ENCODE measurements around the gene MUC22. TPM values are rescaled to one million over a fixed set of nuclear protein-coding genes. Genes with fewer than 3 reads are reported as not detected.

The MUC22 gene
- total RNA-seq, 4 donors from 2014 or later, result 0.05 to 0.36 (median 0.18) TPM

DNA sequence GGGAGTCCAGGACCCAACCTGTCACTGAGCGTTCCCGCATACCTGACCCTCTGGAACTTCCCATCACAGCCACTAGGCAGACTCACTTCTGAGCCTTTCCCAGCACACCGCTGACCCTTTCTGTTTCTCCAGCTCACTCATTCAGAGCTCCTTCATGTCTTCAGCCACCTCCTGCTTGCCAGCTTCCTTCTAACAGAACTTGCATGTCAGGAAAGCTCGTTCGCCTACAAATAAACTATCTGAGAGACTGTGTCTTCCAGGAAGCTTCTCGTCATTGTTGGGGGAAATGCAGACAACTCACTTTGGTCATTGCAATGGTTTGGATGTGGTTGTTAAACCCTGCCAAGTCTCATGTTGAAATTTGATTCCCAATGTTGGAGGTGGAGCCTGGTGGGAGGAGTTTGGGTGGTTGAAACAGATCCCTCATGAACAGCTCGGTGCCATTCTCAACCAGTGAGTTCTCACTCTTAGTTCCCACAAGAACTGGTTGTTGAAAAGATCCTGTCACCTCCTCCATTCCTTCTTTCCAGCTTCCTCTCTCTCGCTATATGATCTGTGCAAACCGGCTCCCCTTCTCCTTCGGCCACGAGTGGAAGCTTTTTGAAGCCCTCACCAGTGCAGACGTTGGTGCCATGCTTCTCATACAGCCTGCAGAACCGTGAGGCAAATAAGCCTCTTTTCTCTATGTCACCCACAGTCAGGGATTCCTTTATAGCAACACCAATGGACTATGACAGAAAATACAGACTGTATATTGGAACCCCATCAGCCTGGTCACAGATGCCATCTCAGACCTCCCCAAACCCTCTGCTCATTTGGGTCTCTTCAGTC, 28.1 kb upstream of the MUC22 start:
- no peak for TF ChIP-seq POLR2A (IDR thresholded peaks at IDR 0.05)
- TF ChIP-seq, protein P1, sequence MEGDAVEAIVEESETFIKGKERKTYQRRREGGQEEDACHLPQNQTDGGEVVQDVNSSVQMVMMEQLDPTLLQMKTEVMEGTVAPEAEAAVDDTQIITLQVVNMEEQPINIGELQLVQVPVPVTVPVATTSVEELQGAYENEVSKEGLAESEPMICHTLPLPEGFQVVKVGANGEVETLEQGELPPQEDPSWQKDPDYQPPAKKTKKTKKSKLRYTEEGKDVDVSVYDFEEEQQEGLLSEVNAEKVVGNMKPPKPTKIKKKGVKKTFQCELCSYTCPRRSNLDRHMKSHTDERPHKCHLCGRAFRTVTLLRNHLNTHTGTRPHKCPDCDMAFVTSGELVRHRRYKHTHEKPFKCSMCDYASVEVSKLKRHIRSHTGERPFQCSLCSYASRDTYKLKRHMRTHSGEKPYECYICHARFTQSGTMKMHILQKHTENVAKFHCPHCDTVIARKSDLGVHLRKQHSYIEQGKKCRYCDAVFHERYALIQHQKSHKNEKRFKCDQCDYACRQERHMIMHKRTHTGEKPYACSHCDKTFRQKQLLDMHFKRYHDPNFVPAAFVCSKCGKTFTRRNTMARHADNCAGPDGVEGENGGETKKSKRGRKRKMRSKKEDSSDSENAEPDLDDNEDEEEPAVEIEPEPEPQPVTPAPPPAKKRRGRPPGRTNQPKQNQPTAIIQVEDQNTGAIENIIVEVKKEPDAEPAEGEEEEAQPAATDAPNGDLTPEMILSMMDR (IDR thresholded peaks at IDR 0.05 in 4 of 5, conservative IDR thresholded peaks at IDR 0.05 in 1 of 5), result peak in 2 of 5 experiments; percentile 9 to 15
- Histone ChIP-seq H3K27ac (peak overlapping the region; percentile 30 to 74 (median 45)), H3K4me3 (peak overlapping the region in 2 of 4 donors; percentile 12 to 27), H3K9me3 (no peaks in the 10 kb centered on the region), H3K27me3 (no peaks in the 10 kb centered on the region), H3K36me3 (no peaks in the 10 kb centered on the region), H3K4me1 (peaks cover 5 to 9% of the 10 kb centered on the region in 2 donors)
- in situ Hi-C loops (cut with MboI; ENCODE audit: low sequenced_read_pairs in 4 of 4), result no loop called here
- intact Hi-C loops (cut with DNase I; ENCODE audit: low total_unique reads), result no loop called here
- ATAC-seq (peak; percentile 87 to 90), DNase-seq (peak in 1 of 2 donors; percentile 57)

DNA sequence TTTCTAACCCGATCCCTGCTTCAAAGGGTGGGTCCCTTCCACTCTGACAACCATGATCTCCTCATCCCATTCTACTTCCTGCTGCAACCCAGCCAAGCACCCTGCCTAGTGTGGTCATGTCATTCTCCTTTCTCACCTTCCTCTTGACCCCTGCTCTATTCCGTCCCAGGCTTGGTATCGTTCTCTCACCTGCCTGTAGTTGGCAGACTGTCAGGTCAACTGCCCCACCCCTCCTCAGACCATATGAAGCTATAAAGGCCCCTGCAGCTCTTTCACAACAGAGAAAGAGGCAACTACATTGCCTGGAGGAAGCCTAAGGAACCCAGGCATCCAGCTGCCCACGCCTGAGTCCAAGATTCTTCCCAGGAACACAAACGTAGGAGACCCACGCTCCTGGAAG, 26.8 kb upstream of the MUC22 start, which contains the start of gene MUC21:
MUC21 (plus strand) TSS at position 280 of the 400 bp plus-strand sequence. CDS start 241 bp downstream, outside the sequence.
- H3K9me3 ChIP-seq, result no peaks in the 10 kb centered on the region
- H3K36me3 ChIP-seq, result no peaks in the 10 kb centered on the region
- peaks cover 5 to 9% of the 10 kb centered on the region in 2 donors for H3K4me1 ChIP-seq
- H3K4me3 ChIP-seq, result peak within 1 kb of the TSS in 1 of 4 donors; percentile 27
- H3K27ac ChIP-seq, result peak within 1 kb of the TSS in 3 of 4 donors; percentile 42 to 74 (median 48)
- ATAC-seq, result no peak
- H3K27me3 ChIP-seq, result no peaks in the 10 kb centered on the region
- in situ Hi-C loops (cut with MboI; ENCODE audit: low sequenced_read_pairs in 4 of 4), result no loop called here
- intact Hi-C loops (cut with DNase I; ENCODE audit: low total_unique reads), result no loop called here
- no peak for DNase-seq
- TF ChIP-seq POLR2A (IDR thresholded peaks at IDR 0.05), result no peak
- TF ChIP-seq, protein P1 (IDR thresholded peaks at IDR 0.05 in 4 of 5, conservative IDR thresholded peaks at IDR 0.05 in 1 of 5), result no peak

DNA sequence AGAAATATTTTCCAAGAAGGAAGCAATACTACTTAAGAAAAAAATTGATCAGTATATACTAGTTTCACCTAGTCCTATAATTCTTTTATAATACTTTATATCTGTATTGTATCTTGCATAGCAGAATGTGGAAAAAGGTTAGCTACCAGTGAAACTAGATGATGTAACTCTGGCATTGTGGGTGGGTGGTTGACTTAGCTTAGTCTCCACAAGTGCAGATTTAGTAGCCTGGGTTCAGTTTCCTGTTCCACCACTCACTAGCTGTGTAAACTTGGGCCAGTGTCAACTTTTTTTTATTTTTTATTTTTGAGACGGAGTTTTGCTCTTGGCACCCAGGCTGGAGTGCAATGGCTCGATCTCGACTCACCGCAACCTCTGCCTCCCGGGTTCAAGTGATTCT, 24.8 kb upstream of the MUC22 start:
- intact Hi-C loops (cut with DNase I; ENCODE audit: low total_unique reads), result no loop called here
- no peaks in the 10 kb centered on the region for H3K9me3 ChIP-seq
- H3K4me1 ChIP-seq, result peaks cover 5 to 9% of the 10 kb centered on the region in 2 donors
- no peaks in the 10 kb centered on the region for H3K27me3 ChIP-seq
- no peak for ATAC-seq
- no peaks in the 10 kb centered on the region for H3K36me3 ChIP-seq
- H3K4me3 ChIP-seq, result no peak overlapping the region
- in situ Hi-C loops (cut with MboI; ENCODE audit: low sequenced_read_pairs in 4 of 4), result no loop called here
- DNase-seq, result no peak
- H3K27ac ChIP-seq, result no peak overlapping the region
- TF ChIP-seq, protein P1 (IDR thresholded peaks at IDR 0.05 in 4 of 5, conservative IDR thresholded peaks at IDR 0.05 in 1 of 5), result no peak
- TF ChIP-seq POLR2A (IDR thresholded peaks at IDR 0.05), result no peak

DNA sequence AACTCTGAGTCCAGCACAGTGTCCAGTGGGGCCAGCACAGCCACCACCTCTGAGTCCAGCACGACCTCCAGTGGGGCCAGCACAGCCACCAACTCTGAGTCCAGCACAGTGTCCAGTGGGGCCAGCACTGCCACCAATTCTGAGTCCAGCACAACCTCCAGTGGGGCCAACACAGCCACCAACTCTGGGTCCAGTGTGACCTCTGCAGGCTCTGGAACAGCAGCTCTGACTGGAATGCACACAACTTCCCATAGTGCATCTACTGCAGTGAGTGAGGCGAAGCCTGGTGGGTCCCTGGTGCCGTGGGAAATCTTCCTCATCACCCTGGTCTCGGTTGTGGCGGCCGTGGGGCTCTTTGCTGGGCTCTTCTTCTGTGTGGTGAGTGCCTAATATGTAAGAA, 23.0 kb upstream of the MUC22 start:
- Histone ChIP-seq H3K36me3 (no peaks in the 10 kb centered on the region), H3K27ac (no peak overlapping the region), H3K4me1 (peaks cover 3 to 7% of the 10 kb centered on the region in 2 donors), H3K9me3 (no peaks in the 10 kb centered on the region), H3K4me3 (no peak overlapping the region), H3K27me3 (no peaks in the 10 kb centered on the region)
- DNase-seq, result no peak
- no peak for ATAC-seq
- TF ChIP-seq POLR2A (IDR thresholded peaks at IDR 0.05), result no peak
- TF ChIP-seq, protein P1 (IDR thresholded peaks at IDR 0.05 in 4 of 5, conservative IDR thresholded peaks at IDR 0.05 in 1 of 5), result no peak
- in situ Hi-C loops (cut with MboI; ENCODE audit: low sequenced_read_pairs in 4 of 4) (no loop called here), intact Hi-C loops (cut with DNase I; ENCODE audit: low total_unique reads) (no loop called here)

All from gastrocnemius medialis (tissue), 4 donors.